GM21381 (cell line): ENCODE results near the gene PARL.
A peak's percentile ranks its signal among the peaks of the same experiment; 100 is the strongest.

Source experiments
- ATAC-seq: cut with Tn5 transposase; IDR thresholded peaks from one replicate; pipeline ENCODE4 v1.9.1; 2021; ENCODE audit warnings: mild to moderate bottlenecking, moderate library complexity; ENCODE audit not compliant: unreplicated experiment

PARL gene, protein sequence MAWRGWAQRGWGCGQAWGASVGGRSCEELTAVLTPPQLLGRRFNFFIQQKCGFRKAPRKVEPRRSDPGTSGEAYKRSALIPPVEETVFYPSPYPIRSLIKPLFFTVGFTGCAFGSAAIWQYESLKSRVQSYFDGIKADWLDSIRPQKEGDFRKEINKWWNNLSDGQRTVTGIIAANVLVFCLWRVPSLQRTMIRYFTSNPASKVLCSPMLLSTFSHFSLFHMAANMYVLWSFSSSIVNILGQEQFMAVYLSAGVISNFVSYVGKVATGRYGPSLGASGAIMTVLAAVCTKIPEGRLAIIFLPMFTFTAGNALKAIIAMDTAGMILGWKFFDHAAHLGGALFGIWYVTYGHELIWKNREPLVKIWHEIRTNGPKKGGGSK

DNA sequence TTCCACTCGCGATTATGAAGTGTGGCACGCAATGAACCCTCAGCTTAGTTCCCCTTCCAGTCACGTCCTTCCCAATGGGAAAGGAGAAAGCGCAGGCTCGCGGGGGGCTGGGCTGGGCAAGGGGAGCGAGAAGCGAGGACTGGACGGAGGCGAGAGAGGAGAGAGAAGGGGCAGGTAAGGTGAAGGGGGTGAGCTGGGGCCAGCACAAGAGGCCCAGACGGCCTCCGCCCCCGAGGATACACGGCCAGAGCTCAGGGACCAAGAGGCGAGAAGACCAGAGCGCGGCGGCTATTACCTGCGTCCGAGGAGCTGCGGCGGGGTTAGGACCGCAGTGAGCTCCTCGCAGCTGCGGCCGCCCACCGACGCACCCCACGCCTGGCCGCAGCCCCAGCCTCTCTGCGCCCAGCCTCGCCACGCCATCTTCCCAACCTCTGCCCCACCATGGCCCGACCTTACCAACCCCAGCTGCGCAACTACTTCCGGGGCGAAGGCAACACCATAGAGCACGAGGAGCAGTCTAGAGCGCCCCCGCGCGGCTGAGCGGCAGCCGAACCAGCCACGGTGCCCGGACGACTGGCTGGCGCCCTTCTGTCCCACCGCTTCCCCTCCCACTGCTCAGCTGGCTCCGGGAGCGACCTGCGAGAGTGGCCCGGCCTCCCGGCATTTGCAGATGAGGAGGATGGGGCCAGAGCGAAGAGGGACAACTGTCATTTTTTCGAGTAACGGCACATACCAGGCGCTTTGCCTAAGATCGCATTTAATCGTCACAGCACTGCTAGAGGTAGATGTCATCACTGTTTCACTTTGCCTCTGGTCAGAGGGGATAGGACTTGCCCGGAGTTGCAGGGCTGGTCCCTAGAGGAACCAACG, at the start of gene PARL:
Gene PARL (minus strand): TSS at position 454 of the 870 bp plus-strand sequence. CDS start 34 bp downstream, at position 420.
- ATAC-seq: peak; percentile 99

GRCh38 chr3:183933160-183933559, 48.5 kb upstream of the PARL start:
- no peak for ATAC-seq

- ATAC-seq: no peak
These were observed 47.2 kb upstream of the PARL start for GRCh38 chr3:183931881-183932280.

- no peak for ATAC-seq
These were observed 45.4 kb upstream of the PARL start for GRCh38 chr3:183930086-183930485.

- no peak for ATAC-seq
These were observed 42.4 kb upstream of the PARL start for GRCh38 chr3:183927059-183927458.

- ATAC-seq: no peak
These were observed 40.3 kb upstream of the PARL start for GRCh38 chr3:183924956-183925355.

GRCh38 chr3:183924543-183924942, 39.9 kb upstream of the PARL start:
- no peak for ATAC-seq

DNA sequence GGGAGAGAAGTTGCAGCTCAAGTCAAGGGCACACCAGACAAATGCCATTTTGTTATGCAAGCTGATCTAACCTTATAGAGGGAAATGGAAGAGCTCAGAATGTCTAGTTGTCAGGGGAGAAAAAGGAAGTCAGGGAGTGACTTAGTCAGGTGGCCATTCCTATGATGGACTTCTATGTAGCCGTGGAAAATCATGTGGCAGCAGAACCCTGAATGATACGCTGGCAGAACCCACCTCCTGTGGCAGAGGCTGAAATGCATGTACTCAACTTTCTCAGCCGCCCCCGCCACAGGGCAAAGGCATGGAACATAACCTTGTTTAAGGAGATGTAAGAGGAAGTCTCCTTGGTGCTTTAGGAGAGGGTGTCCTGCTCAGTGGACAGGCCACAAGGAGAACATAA, 37.7 kb upstream of the PARL start:
- no peak for ATAC-seq

GRCh38 chr3:183921096-183921495, 36.4 kb upstream of the PARL start:
- no peak for ATAC-seq

GRCh38 chr3:183920416-183920815, 35.7 kb upstream of the PARL start:
- ATAC-seq: no peak

DNA sequence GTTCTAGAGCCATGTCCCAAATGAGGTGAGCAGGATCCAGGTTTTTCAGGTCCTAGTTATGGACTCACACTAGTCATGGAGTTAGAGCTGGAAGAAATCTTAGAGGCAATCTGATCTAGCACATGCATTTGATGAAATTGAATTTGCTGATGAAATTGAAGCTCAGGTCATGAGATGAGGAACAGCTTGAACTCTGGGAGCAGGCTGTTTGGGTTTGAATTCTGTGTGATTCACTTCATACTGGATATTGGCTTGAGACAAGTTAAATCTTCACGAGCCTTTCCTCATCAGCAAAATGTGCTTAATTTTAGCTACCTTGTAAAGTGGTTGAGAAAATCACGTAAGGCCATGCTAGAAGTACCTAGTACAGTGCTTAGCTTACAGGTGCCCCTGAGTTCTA, 33.5 kb upstream of the PARL start:
- ATAC-seq: no peak

GRCh38 chr3:183917776-183918175, 33.1 kb upstream of the PARL start:
- ATAC-seq: no peak

DNA sequence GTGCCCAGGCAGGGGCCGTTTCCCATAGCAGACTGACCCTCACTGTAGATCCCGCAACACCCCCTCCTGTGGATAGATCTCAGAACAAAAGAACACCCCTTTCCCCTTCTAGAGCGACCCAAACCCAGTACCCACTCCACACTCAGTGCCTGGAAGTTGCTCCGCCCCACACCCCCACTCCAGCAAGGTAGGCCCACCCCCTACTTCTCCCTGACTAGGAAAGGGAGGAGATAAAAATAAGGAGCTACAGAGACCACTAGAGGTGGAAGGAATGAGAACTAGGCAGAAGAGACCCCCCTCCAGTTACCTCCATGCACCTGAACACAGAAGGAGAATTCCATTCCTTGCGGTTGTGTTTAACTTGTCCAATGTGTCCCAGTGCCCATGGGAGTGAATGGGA, 30.2 kb upstream of the PARL start:
- ATAC-seq: no peak

DNA sequence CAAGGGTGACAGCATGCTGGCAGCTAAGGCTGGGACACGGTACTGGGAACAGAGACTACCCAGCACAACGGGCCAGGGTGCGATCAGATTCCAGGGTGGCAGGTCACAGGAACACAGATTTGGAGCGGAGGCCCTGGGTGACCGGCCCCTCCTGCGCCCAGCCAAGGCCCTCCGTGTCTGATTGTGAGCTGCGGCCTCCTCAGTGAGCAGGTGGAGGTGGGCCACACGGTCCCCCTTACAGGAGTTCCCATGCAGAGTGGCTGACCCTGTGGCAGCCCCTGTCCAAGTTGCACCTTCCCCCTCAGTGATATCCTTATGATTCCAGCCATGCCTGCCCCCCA, 28.9 kb upstream of the PARL start:
- no peak for ATAC-seq

DNA sequence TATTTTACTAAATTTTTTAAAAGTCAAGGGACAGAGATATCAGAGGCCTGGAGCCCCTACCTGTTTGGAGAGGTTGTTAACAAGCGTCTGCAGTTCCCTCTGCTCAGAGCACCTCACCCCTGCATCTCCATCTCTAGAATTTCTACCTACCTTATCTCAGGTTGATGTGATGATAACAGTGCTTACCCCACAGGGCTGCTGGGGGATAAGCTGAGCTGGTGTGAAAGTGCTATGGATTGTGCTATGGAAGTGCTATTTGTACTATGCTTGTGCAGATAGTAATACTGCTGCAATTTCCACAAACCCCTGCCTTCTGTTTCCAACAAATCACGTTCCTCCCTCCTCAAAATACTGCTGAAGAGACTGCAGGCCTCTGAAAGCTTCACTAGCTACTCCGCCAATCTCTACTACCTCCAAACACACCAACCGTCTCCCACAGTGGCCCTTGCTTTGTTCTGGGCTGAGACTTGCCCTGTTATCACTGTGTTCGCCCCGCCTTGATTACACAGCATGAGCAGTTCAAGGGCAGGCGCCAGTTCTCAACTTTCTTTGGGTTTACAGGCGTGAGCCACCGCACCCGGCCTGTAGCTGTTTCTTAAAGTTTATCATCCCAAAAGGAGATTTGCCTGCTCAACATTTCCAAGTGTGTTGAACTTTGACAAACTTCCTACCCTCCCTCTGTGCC, 28.4 kb upstream of the PARL start:
- no peak for ATAC-seq

DNA sequence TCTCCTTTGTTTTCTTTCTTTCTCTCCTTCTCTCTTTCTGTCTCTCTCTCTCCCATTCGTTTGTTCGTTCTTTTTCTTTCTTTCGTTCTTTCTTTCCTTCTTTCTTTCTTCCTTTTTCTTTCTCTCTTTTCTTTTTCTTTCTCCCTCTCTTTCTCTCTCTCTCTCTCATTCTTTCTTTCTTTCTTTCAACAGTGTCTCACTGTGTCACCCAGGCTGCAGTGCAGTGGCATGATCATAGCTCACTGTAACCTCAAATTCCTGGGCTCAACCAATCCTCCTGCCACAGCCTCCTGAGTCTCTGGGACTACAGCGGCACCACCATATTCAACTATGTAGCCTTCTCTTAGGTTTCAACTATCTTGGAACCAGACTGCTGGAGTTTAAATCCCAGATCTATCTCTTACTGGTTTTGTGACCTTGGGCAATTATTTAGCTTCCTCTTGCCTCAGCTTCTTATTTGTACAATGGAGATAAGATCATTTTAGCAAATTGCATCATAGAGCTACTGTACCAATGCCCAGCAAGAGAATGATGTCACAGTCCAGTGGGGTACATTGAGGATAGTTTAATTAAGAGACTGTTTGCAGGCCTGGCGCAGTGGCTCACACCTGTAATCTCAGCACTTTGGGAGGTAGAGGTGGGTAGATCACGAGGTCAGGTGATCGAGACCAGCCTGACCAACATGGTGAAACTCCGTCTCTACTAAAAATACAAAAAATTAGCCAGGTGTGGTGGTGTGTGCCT, 27.3 kb upstream of the PARL start:
- no peak for ATAC-seq

GRCh38 chr3:183911087-183911486, 26.4 kb upstream of the PARL start:
- ATAC-seq: no peak

DNA sequence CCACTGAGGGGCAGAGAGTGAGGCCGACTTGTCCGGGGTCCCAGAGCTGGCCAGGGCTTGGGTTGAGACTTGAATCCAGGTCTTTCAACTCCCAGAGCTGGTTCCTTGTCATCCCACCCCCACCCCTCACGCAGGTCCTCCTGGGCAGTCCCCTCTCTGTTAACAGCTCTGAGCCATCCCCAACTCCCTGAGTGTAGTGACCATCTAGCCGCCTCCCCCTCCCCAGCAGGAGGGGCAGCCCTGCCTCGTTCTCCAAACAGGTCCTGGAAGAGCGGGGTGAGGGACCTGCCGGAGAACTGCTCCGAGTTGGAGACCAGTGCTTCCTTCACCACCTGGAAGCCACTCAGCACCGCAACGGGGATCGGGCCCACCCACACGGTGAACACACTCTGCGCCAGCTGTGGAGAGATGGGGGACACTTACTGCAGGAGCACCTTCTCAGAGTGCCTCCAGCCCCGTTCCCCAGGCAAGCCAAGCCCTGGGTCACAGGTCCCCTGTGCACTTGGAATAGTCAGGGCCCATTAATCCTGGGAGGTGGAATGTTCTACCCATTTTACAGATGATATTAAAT, 24.4 kb upstream of the PARL start:
- no peak for ATAC-seq

GRCh38 chr3:183907911-183908331, 23.2 kb upstream of the PARL start:
- ATAC-seq: no peak

- no peak for ATAC-seq
These were observed 22.5 kb upstream of the PARL start for GRCh38 chr3:183907176-183907575.
